ENCODE measurements around the gene GFRAL.
"Not testable (repeated sequence)": the region's sequence is repeated elsewhere in the genome, so short reads cannot be mapped to it uniquely, and the experiment has no call there.

GFRAL gene

DNA sequence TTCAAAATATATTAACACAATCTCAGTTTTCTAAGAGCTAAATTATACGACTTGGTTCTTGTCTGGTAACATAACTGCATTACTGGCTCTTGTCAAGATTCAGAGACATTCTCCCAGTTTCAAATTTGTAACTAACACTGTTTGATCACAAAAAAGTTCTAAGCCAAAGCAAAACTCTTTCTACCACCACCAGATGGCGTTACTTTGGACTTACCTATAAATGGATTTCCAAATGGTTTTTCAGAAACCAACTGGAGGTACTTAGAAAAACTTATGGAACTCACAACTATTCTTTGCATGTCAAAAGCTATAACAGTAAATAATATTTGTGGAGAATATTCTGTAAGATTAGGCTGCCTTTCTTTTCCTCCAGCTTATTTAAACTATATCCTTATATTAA is 34.2 kb upstream of the GFRAL start:
- no peaks in the 10 kb centered on the region for H3K36me3 ChIP-seq
- no peak overlapping the region for H3K27ac ChIP-seq
- H3K27me3 ChIP-seq: no peaks in the 10 kb centered on the region
- no peak overlapping the region for H3K4me3 ChIP-seq
- H3K4me1 ChIP-seq: no peaks in the 10 kb centered on the region
- no peak for DNase-seq
- intact Hi-C loops (cut with DNase I; ENCODE audit: low total_unique reads): no loop called here
- no peaks in the 10 kb centered on the region for H3K9me3 ChIP-seq
- TF ChIP-seq, protein P1, sequence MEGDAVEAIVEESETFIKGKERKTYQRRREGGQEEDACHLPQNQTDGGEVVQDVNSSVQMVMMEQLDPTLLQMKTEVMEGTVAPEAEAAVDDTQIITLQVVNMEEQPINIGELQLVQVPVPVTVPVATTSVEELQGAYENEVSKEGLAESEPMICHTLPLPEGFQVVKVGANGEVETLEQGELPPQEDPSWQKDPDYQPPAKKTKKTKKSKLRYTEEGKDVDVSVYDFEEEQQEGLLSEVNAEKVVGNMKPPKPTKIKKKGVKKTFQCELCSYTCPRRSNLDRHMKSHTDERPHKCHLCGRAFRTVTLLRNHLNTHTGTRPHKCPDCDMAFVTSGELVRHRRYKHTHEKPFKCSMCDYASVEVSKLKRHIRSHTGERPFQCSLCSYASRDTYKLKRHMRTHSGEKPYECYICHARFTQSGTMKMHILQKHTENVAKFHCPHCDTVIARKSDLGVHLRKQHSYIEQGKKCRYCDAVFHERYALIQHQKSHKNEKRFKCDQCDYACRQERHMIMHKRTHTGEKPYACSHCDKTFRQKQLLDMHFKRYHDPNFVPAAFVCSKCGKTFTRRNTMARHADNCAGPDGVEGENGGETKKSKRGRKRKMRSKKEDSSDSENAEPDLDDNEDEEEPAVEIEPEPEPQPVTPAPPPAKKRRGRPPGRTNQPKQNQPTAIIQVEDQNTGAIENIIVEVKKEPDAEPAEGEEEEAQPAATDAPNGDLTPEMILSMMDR (IDR thresholded peaks at IDR 0.05): no peak

DNA sequence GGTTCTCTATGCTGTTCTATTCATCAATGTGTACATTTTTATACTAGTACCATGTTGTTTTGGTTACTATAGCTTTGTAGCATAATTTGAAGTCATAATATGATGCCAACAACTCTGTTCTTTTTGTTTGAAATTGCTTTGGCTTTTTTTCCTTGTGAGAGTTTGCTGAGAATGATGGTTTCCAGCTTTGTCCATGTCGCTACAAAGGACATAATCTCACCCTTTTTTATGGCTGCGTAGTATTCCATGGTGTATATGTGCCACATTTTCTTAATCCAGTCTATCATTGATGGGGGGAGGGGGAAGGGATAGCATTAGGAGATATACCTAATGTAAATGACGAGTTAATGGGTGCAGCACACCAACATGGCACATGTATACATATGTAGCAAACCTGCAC is 30.1 kb upstream of the GFRAL start:
- H3K4me1 ChIP-seq; H3K27ac ChIP-seq; intact Hi-C loops (cut with DNase I; ENCODE audit: low total_unique reads); H3K4me3 ChIP-seq; H3K27me3 ChIP-seq; H3K9me3 ChIP-seq; DNase-seq; H3K36me3 ChIP-seq: not testable (repeated sequence)

DNA sequence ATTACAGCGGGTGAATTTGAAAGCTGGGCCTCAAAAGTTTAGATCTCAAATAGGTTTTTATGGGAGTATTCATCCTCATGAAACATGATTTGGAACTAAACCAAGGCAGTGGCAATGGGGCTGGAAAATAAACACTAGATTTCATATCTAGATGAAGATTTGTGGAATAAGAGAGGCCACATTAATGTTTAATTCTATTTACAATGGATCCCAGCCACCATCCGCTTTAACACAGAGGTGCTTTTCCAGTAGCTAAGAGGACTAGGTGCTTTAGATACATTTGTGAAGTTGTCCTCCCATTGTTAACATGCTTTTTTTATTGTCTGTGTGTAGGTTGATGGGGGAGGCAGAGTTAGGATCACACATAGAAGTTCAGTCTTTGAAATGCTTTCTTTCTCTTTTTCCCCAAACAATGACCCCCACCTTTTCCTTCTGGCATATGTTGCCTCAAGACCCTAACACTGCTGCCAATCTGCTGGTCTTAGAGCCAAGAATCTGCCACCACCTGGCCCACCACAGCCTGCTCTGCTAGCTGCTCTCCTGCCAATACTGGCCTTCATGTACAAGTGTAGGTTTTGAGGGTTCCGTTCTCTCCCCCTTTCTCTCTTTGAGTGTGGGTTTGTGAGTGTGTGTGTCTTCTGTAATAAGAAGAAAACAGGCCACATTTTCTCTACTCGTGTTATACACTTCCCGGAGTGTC is 27.8 kb upstream of the GFRAL start:
- TF ChIP-seq, protein P1 (IDR thresholded peaks at IDR 0.05): no peak
- no peak for DNase-seq
- H3K4me1 ChIP-seq: no peaks in the 10 kb centered on the region
- H3K4me3 ChIP-seq: no peak overlapping the region
- intact Hi-C loops (cut with DNase I; ENCODE audit: low total_unique reads): no loop called here
- no peaks in the 10 kb centered on the region for H3K9me3 ChIP-seq
- no peaks in the 10 kb centered on the region for H3K27me3 ChIP-seq
- no peak overlapping the region for H3K27ac ChIP-seq
- no peaks in the 10 kb centered on the region for H3K36me3 ChIP-seq

DNA sequence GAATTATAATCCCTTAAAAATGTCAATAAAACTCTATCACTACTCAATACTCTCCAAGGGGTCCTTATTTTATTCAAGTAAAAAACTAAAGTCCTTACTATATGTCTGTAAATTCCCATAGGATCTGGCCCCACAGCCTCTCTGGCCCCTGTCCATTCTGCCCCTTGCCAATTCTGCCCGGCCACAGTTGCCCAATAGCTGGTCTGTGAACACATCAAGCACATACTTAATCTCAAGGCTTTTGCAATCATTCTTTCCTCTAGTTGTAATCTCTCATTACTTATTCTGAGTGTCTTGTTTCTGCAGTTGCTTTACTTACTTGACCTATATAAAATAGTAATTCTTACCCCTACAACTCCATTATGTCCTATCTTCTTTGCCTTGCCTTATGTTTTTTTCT is 22.5 kb upstream of the GFRAL start:
- H3K4me3 ChIP-seq: no peak overlapping the region
- no peaks in the 10 kb centered on the region for H3K4me1 ChIP-seq
- no peaks in the 10 kb centered on the region for H3K27me3 ChIP-seq
- H3K27ac ChIP-seq: no peak overlapping the region
- intact Hi-C loops (cut with DNase I; ENCODE audit: low total_unique reads): no loop called here
- H3K9me3 ChIP-seq: no peaks in the 10 kb centered on the region
- DNase-seq: no peak
- H3K36me3 ChIP-seq: no peaks in the 10 kb centered on the region
- TF ChIP-seq, protein P1 (IDR thresholded peaks at IDR 0.05): no peak

DNA sequence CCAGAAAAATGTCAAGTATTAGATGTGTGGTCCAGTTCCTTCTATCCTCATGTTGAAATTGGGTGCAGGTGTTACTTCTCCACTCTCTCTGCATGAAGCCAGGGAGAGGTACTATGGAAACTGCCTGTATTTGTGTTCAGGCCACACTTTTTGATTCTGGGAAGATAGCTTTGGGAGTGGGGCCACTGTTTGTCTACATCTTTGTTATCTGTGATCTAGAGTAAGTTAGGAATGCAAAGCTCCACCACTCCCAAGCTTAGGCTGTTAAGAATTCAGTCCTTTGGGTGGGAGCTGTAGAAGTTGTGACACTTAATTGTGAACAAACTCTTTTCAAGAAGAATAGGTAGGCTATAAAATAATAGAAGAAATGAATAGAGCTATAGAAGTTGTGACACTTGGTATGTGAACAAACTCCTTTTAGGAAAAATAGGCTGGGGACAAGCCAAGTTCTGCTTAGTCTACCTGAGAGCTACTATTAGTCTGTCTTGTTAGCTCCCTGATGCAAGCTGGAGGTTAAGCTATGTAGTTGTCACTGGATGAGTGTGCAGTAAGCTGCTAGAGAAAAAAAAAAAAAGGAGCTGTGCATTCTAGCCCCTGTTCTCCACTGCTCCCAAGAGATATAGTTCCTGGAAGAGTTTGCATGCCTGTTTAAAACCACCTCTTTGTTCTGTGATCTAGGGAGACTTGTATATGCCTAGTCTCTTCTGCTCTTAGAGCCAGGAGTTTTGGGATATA is 7.1 kb upstream of the GFRAL start:
- Histone ChIP-seq H3K4me3 (no peak overlapping the region), H3K27ac (no peak overlapping the region), H3K36me3 (no peaks in the 10 kb centered on the region), H3K27me3 (no peaks in the 10 kb centered on the region), H3K4me1 (no peaks in the 10 kb centered on the region), H3K9me3 (no peaks in the 10 kb centered on the region)
- no peak for DNase-seq
- intact Hi-C loops (cut with DNase I; ENCODE audit: low total_unique reads): no loop called here
- TF ChIP-seq, protein P1 (IDR thresholded peaks at IDR 0.05): no peak

DNA sequence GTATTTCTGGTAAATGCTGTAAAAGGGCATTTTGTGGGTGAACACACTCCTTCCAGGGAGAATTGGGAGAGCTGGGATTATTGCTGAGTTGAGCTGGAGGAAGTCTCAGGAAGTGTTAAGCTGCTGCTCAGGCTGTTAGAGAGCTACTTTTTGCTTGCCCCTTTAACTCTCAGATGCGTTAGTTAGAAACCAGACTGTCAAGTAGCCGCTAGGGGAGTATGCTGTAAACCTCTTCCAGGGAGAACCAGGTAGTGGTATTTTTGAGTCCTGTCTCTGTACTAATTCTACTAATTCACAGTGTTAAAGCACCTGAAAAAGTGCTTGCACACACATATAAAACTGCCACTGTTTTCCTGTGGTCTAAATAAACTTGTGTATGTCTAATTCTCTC is 6.6 kb upstream of the GFRAL start:
- no peaks in the 10 kb centered on the region for H3K27me3 ChIP-seq
- no peak overlapping the region for H3K27ac ChIP-seq
- no peak for DNase-seq
- H3K9me3 ChIP-seq: no peaks in the 10 kb centered on the region
- no peaks in the 10 kb centered on the region for H3K4me1 ChIP-seq
- H3K36me3 ChIP-seq: no peaks in the 10 kb centered on the region
- H3K4me3 ChIP-seq: no peak overlapping the region
- intact Hi-C loops (cut with DNase I; ENCODE audit: low total_unique reads): no loop called here
- TF ChIP-seq, protein P1 (IDR thresholded peaks at IDR 0.05): no peak

All from tibial artery (tissue), 4 donors.